ENCODE measurements around the gene ACSS2.

The ACSS2 gene

DNA sequence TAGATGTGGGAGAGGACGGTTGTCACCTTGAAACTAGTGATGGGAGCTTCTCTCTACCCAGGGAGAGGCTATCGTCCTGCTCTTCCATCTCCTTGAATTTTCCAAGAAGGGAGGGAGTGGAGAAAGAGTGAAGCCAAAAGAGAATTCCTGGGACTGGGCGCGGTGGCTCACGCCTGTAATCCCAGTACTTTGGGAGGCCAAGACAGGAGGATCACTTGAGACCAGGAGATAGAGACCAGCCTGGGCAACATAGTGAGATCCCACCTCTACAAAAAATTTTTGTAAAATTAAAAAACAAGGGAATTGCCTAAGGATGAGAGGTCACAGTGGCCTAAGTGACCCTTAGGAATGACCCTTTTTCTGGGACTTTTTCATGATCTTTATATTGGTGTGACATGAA is 88.1 kb downstream of the ACSS2 start:
- Histone ChIP-seq H3K27me3 (ENCODE audit: insufficient read depth, low read depth) (no peaks in the 10 kb centered on the region), H4K20me1 (ENCODE audit: insufficient read depth) (no peaks in the 10 kb centered on the region), H3K4me1 (ENCODE audit: low read depth, poor library complexity, severe bottlenecking) (no peaks in the 10 kb centered on the region), H3K36me3 (ENCODE audit: insufficient read depth) (no peaks in the 10 kb centered on the region), H3K4me3 (IDR thresholded peaks at IDR 0.05; ENCODE audit: insufficient read depth, low read depth, low read length) (no peak overlapping the region), H2AFZ (ENCODE audit: low read depth) (no peak overlapping the region), H3K27ac (no peak overlapping the region), H3K4me2 (no peak overlapping the region), H3K9ac (no peak overlapping the region), H3K79me2 (ENCODE audit: insufficient read depth, low read depth) (no peaks in the 10 kb centered on the region)
- TF ChIP-seq, protein P1, sequence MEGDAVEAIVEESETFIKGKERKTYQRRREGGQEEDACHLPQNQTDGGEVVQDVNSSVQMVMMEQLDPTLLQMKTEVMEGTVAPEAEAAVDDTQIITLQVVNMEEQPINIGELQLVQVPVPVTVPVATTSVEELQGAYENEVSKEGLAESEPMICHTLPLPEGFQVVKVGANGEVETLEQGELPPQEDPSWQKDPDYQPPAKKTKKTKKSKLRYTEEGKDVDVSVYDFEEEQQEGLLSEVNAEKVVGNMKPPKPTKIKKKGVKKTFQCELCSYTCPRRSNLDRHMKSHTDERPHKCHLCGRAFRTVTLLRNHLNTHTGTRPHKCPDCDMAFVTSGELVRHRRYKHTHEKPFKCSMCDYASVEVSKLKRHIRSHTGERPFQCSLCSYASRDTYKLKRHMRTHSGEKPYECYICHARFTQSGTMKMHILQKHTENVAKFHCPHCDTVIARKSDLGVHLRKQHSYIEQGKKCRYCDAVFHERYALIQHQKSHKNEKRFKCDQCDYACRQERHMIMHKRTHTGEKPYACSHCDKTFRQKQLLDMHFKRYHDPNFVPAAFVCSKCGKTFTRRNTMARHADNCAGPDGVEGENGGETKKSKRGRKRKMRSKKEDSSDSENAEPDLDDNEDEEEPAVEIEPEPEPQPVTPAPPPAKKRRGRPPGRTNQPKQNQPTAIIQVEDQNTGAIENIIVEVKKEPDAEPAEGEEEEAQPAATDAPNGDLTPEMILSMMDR (conservative IDR thresholded peaks at IDR 0.05; ENCODE audit: low read depth, low read length) = no peak

DNA sequence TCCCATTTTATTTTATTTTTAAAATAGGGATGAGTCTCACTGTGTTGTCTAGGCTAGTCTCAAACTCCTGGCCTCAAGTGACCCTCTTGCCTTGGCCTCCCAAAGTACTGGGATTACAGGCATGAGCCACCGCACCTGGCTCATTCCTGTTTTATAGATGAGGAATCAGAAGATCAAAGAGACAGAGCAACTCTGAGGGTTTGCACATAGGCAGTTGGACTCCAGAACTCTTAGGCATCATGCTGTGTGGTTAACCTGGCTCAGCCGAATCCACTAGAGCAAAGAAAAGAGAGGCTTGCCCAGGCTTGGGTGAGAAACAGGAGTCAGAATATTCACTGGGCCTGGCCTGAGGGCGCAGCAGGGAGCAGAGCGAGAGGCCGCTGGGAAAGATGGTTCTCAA is 88.6 kb downstream of the ACSS2 start:
- H3K27me3 ChIP-seq (ENCODE audit: insufficient read depth, low read depth) = no peaks in the 10 kb centered on the region
- H2AFZ ChIP-seq (ENCODE audit: low read depth) = no peak overlapping the region
- TF ChIP-seq, protein P1 (conservative IDR thresholded peaks at IDR 0.05; ENCODE audit: low read depth, low read length) = no peak
- no peaks in the 10 kb centered on the region for H4K20me1 ChIP-seq (ENCODE audit: insufficient read depth)
- H3K4me1 ChIP-seq (ENCODE audit: low read depth, poor library complexity, severe bottlenecking) = no peaks in the 10 kb centered on the region
- no peak overlapping the region for H3K4me2 ChIP-seq
- no peak overlapping the region for H3K9ac ChIP-seq
- no peak overlapping the region for H3K27ac ChIP-seq
- no peaks in the 10 kb centered on the region for H3K79me2 ChIP-seq (ENCODE audit: insufficient read depth, low read depth)
- no peaks in the 10 kb centered on the region for H3K36me3 ChIP-seq (ENCODE audit: insufficient read depth)
- no peak overlapping the region for H3K4me3 ChIP-seq (IDR thresholded peaks at IDR 0.05; ENCODE audit: insufficient read depth, low read depth, low read length)

DNA sequence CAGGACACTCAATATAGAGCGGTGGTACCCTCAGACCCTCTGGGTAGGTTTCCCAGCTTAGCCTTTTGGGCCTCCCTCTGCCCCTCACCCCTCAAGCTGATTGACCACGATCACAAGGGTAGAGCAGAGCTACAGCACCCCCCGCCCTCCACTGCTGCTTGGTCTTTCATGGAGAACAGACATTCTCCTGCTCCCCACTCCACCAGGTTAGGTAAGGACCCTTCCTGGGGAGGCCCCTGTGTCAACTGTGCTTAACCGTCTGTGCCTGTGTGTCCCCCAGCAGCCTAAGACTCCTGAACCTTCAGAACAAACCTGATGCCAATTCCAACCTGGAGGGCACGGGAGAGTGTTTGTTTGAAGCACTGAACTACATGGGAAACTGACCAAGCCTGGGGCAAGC is 91.0 kb downstream of the ACSS2 start:
- Histone ChIP-seq H3K4me1 (ENCODE audit: low read depth, poor library complexity, severe bottlenecking) (no peaks in the 10 kb centered on the region), H3K79me2 (ENCODE audit: insufficient read depth, low read depth) (no peaks in the 10 kb centered on the region), H4K20me1 (ENCODE audit: insufficient read depth) (no peaks in the 10 kb centered on the region), H3K27me3 (ENCODE audit: insufficient read depth, low read depth) (no peaks in the 10 kb centered on the region), H3K27ac (no peak overlapping the region), H3K36me3 (ENCODE audit: insufficient read depth) (no peaks in the 10 kb centered on the region), H3K9ac (no peak overlapping the region), H2AFZ (ENCODE audit: low read depth) (no peak overlapping the region), H3K4me3 (IDR thresholded peaks at IDR 0.05; ENCODE audit: insufficient read depth, low read depth, low read length) (no peak overlapping the region), H3K4me2 (no peak overlapping the region)
- TF ChIP-seq, protein P1 (conservative IDR thresholded peaks at IDR 0.05; ENCODE audit: low read depth, low read length) = no peak

DNA sequence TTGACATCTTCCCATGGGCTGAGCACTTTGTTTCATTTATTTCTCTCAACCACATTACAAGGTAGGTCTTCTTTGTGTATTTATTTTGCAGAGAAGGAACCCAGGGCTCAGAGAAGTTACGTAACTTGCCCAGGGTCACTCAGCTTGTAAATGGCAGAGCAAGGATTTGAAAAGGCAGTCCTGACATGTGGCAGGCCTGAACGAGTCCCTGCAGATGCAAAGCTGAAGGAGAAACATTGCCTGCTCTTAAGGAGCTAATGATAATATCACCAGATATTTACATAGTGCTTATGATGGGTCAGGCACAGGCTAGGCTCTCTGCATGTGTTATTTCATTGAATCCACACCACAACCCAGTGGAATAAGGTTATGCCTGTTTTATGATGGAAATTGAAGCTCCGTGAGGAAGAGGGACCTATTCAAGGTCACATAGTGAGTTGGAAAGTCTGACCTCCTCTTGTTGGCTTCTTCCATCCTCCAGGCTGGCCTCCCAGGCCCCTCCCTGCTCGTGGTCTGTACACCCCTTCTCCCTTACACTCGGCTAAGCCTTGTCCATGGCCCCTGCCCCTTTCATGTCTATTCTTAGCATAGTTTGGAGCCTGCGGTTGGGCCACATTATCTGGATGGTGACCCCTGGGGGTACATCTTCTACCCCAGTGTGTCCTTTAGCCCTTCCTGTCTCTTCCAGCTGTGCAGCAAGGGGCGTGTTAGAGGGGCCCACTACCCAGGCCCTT is 91.8 kb downstream of the ACSS2 start:
- no peak overlapping the region for H3K4me2 ChIP-seq
- no peak overlapping the region for H3K9ac ChIP-seq
- no peak overlapping the region for H3K27ac ChIP-seq
- H3K4me3 ChIP-seq (IDR thresholded peaks at IDR 0.05; ENCODE audit: insufficient read depth, low read depth, low read length) = no peak overlapping the region
- no peaks in the 10 kb centered on the region for H3K4me1 ChIP-seq (ENCODE audit: low read depth, poor library complexity, severe bottlenecking)
- no peak overlapping the region for H2AFZ ChIP-seq (ENCODE audit: low read depth)
- TF ChIP-seq, protein P1 (conservative IDR thresholded peaks at IDR 0.05; ENCODE audit: low read depth, low read length) = no peak
- H3K36me3 ChIP-seq (ENCODE audit: insufficient read depth) = no peaks in the 10 kb centered on the region
- no peaks in the 10 kb centered on the region for H3K27me3 ChIP-seq (ENCODE audit: insufficient read depth, low read depth)
- H3K79me2 ChIP-seq (ENCODE audit: insufficient read depth, low read depth) = no peaks in the 10 kb centered on the region
- H4K20me1 ChIP-seq (ENCODE audit: insufficient read depth) = no peaks in the 10 kb centered on the region

Data from KMS-11 (cell line).